ENCODE measurements around the gene RCSD1.
A peak's percentile ranks its signal among the peaks of the same experiment; 100 is the strongest.

RCSD1 gene

DNA sequence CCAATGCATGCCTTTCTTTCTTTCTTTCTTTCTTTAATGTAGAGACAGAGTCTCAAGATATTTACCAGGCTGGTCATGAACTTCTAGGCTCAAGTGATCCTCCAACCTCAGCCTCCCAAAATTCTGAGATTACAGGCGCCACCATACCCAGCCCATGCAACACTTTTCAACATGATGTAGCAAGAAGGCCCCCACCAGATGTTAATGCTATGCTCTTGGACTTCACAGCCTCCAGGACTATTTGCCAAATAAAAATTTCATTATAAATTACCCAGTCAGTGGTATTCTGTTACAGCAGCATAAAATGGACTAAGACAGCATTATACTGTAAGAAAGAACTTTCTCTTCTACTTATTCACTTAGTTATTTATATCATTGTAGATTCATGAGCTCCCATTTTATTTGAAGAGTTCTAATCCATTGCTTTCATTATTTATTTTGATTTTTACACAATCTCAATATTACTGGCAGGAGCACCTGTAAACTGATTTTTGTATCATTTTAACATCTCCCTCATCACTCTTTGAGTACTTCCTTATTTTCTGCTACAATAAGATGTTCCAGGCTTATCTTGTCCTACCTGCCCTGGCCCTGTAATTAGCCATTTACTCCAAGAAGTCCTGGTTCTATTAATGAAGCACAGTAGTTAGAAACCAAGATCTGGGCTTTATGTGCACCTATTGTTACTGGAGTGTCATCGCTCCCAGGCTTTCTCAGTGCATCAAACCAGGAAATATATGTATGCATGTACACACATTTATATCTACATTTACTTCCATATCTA lies 4.8 kb upstream of the RCSD1 start:
- TF ChIP-seq, protein P1, sequence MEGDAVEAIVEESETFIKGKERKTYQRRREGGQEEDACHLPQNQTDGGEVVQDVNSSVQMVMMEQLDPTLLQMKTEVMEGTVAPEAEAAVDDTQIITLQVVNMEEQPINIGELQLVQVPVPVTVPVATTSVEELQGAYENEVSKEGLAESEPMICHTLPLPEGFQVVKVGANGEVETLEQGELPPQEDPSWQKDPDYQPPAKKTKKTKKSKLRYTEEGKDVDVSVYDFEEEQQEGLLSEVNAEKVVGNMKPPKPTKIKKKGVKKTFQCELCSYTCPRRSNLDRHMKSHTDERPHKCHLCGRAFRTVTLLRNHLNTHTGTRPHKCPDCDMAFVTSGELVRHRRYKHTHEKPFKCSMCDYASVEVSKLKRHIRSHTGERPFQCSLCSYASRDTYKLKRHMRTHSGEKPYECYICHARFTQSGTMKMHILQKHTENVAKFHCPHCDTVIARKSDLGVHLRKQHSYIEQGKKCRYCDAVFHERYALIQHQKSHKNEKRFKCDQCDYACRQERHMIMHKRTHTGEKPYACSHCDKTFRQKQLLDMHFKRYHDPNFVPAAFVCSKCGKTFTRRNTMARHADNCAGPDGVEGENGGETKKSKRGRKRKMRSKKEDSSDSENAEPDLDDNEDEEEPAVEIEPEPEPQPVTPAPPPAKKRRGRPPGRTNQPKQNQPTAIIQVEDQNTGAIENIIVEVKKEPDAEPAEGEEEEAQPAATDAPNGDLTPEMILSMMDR (IDR thresholded peaks at IDR 0.05; ENCODE audit: extremely low read depth, insufficient read depth, missing control alignments): no peak
- no peak for DNase-seq (ENCODE audit: low spot score)
- in situ Hi-C loops (cut with MboI; ENCODE audit: low pct_unique_long_range_greater_than_20kb, low sequenced_read_pairs, unreplicated experiment): no loop called here

- in situ Hi-C loops (cut with MboI; ENCODE audit: low pct_unique_long_range_greater_than_20kb, low sequenced_read_pairs, unreplicated experiment): no loop called here
- TF ChIP-seq, protein P1 (IDR thresholded peaks at IDR 0.05; ENCODE audit: extremely low read depth, insufficient read depth, missing control alignments): no peak
- no peak for DNase-seq (ENCODE audit: low spot score)
Observed at GRCh38 chr1:167627615-167627864, 2.5 kb upstream of the RCSD1 start.

DNA sequence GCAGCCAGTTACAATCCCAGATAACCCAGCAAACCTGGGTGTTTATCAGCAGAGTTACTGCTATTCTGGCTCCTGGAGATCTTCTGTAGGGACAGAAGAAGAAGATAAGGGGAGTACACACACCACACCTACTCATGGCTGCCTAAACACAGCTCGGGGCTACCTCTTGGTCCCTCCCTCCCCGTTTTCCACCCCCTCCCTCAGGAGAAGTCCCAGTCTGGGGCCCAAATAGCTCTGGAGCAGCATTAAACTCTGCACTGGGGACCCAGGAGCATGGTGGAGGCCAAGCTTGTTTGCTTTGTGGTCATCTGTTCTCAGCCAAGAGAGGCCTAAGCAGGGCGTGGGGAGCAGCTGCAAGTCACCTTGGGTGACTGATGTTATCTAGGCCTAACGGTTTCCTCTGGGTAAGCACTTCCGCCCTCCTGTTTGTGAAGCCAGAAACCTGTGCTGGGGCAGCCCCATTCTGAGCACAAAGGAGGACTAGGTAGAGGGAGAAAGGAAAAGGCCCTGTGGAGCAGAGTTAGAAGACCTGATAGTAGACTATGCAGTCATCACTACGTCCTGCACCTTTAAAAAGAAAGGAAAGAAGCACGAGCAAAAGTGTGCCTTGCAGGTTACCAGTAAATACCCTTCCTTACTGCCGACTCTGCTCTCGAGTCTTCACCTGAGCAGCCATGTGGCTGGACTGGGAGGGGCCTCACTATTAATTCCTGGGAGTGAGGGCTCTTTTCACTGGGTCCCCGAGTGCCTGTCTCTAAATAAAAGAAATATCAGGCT lies 2.0 kb upstream of the RCSD1 start:
- DNase-seq (ENCODE audit: low spot score): peak; percentile 82
- TF ChIP-seq, protein P1 (IDR thresholded peaks at IDR 0.05; ENCODE audit: extremely low read depth, insufficient read depth, missing control alignments): no peak
- in situ Hi-C loops (cut with MboI; ENCODE audit: low pct_unique_long_range_greater_than_20kb, low sequenced_read_pairs, unreplicated experiment): no loop called here

DNA sequence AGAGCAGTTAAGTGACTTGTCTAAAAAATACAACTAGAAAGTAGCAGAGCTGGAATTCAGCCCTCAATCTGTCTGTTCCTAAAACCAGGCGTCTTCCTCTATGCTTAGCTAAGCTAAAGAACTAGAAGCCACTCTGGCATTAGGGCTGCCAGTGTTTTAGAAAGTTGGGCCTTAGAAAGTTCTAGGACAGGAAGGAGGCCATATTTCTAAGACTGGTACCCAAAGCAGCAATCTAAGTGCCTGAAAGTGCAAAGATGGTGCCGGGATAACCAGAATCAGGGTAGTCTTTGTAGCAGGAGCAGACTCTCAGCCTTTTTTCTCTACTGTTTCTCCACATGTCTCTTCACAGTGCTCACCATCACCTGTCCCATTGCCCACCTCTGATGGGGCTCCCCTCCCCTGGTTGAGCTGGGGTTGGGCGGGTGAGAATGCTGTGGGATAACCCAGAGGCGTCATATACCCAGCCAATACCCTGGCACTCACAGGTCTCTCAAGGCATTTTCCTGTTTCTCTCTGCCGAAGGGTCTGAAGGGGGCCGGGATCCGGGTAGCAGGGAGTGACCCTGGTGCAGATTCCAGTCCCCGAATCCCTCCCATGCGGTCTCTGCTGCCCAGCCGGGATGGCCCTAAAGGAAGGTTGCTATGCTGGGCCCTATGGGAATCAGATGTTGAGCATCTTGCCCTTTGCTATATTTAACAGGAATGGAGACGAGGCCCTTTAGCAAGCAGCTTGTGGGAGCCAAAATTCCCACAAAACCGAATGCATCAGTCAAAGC lies 1.1 kb upstream of the RCSD1 start:
- no peak for DNase-seq (ENCODE audit: low spot score)
- TF ChIP-seq, protein P1 (IDR thresholded peaks at IDR 0.05; ENCODE audit: extremely low read depth, insufficient read depth, missing control alignments): no peak
- in situ Hi-C loops (cut with MboI; ENCODE audit: low pct_unique_long_range_greater_than_20kb, low sequenced_read_pairs, unreplicated experiment): no loop called here

DNA sequence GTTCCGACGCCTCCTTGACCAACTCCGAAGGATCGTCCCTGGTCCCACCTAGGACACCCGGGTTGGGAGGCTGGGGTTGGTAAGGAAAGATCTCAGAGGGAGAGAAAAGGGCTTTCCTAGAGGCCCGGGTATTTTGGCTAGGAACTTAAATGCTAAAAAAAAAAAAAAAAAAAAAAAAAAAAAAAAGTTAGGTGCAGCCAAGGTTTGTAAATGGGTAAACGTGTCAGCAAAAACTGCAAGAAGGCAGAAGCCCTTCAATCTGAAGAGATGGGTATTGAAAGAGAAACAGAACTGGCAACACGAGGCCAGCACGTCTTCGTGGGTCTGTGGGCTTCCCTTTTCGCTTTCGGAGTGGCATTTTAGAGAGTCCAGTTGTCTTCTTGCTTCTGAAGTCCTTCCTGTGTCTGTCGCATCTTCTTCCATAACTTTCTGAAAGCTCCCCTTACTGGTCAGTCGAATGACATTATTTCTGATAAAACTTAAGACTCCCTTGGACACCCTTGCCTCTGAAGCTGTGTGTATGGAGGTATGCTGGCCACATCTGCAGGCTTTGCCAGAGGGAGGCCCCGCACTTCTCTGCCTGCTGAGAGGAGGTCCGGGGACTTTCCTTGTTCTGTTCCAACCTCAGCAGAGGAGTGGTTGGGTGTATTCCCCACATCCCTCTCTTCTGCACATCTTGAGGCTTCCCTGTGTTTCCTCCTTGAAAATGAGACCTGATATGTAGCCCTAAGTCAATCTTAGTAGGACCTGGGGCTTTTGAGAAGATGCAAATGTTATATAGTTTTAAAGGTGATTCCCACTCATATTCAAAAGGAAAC lies 745 bp downstream of the RCSD1 start:
- in situ Hi-C loops (cut with MboI; ENCODE audit: low pct_unique_long_range_greater_than_20kb, low sequenced_read_pairs, unreplicated experiment): no loop called here
- DNase-seq (ENCODE audit: low spot score): peak; percentile 53
- TF ChIP-seq, protein P1 (IDR thresholded peaks at IDR 0.05; ENCODE audit: extremely low read depth, insufficient read depth, missing control alignments): no peak

Data from GM13977 (cell line).